ENCODE results near the gene TNFSF15.

The TNFSF15 gene

GRCh38 chr9:114777821-114778609 lies 27.8 kb downstream of the TNFSF15 start:
- peak overlapping the region; percentile 66; the same call in 1 of the 2 replicates for H3K27ac ChIP-seq
- no peak for TF ChIP-seq CTCF (conservative IDR thresholded peaks at IDR 0.05)

DNA sequence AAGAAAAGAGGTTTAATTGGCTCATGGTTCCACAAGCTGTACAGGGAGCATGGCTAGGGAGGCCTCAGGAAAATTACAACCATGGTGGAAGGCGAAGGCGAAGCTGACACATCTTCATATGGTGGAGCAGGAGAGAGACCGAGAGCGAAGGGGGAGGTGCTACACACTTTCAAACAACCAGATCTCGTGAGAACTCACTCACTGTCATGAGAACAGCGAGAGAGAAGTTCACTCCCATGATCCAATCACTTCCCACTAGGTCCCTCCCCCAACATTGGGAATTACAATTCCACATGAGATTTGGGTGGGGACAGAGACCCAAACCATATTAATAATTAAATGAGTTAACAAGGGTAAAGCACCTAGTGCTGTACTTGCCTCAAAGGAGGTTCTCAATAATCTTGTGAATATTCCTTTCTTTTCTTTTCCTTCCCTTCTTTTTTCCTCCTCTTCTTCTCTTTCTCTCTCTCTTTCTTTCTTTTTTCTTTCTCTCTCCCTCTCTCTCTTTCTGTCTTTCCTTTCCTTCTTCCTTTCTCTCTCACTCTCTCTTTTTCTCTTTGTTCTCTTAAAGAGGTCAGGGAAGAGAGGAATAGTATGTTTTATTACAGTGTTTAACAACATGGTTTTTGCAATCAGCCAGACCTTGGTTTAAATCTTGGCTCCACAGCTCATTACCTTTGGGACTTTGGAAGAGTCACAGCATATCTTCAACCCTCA lies 29.0 kb downstream of the TNFSF15 start:
- H3K27ac ChIP-seq, result no peak overlapping the region

DNA sequence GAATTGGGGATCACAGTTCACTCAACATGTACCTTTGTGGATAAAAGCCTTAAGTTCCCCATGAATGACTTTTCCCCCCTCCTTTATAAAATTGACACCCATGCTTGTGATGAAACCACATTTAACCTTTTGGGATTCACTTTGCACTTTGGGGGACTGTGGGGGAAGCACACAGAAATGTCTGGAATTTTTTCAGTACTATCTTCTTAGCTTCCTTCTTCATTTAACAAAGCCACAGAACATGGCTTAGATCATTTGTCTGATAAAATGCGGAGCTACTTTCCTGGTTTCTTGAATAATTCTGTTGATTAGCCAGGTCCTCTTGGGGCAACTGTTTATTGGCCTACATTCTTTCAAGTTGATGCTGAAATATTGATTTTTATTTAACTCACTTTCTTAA lies 29.9 kb downstream of the TNFSF15 start:
- no peak overlapping the region for H3K27ac ChIP-seq
- TF ChIP-seq CTCF (conservative IDR thresholded peaks at IDR 0.05), result no peak

More for the DNA sequence above, 29.0 kb downstream of the TNFSF15 start:
- TF ChIP-seq CTCF (conservative IDR thresholded peaks at IDR 0.05), result no peak

- H3K27ac ChIP-seq, result no peak overlapping the region
- TF ChIP-seq CTCF (conservative IDR thresholded peaks at IDR 0.05), result no peak
Measured at GRCh38 chr9:114775121-114775520, 30.7 kb downstream of the TNFSF15 start.

DNA sequence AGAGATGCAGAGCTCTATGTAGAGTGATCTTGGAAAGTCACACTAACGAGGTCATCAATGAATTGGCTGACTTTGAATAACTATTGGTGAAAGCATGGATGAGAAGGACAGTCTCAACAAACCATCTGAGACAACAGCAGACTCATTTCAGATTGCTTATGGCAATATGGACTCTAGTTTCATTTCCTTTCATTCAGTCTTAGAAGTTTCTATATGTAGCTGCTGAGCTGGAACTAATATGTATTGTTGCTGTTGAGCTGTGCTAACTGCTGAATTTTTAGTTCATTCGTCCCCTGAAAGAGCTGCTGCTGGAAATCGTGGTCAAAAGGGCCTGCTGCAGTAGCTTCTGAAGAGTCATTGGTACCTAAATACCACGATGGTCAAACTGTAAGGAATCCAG lies 31.3 kb downstream of the TNFSF15 start:
- no peak overlapping the region for H3K27ac ChIP-seq
- no peak for TF ChIP-seq CTCF (conservative IDR thresholded peaks at IDR 0.05)

DNA sequence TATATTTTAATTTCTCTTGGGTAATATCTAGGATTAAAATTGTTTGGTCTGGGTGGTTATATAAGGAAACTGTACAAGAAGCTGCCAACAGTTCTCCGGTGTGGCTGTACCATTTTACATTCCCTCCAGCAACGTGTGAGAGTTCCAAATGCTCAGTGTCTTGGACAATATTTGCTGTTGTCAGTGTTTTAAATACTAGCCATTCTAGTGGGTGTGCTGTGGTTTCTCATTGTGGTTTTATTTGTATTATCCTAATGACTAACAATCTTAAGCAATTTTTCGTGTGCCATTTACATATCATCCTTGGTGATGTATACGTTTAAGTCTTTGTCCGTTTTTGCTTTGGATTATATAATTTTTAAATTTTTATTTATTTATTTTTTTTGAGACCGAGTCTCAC lies 34.0 kb downstream of the TNFSF15 start:
- TF ChIP-seq CTCF (conservative IDR thresholded peaks at IDR 0.05), result no peak
- no peak overlapping the region for H3K27ac ChIP-seq

DNA sequence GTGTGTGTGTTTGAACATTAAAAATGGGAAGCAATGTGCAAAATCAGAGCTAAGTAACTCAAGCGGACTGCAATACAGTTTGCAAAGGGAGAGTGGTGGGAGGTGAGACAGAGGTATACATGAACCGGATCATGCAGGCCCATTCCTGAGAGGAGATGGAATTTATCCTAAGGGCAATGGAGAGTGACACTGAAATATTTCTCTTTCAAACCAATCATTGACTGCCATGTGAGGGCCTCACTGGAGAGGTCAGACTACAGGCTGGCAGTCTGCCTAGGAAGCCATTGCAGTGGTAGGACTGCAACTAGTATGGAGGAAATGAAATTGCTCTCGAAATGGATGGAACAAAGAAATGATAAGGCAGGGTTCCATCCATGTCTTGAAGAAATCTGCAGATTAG lies 34.8 kb downstream of the TNFSF15 start:
- TF ChIP-seq CTCF (conservative IDR thresholded peaks at IDR 0.05), result no peak
- H3K27ac ChIP-seq, result no peak overlapping the region
